GM12878 (cell line): ENCODE results near the gene DCTPP1. TPM values are rescaled to one million over a fixed set of nuclear protein-coding genes. Genes with fewer than 3 reads are reported as not detected.
A peak's percentile ranks its signal among the peaks of the same experiment; 100 is the strongest.

Experiments
- BACH1 ChIP-seq: fragments of 450-650 bp; IDR thresholded peaks from 2 replicates; pipeline ENCODE4 v1.6.1; 2017; ENCODE audit warnings: mild to moderate bottlenecking, borderline replicate concordance
- CHD2 ChIP-seq: IDR thresholded peaks from 2 replicates; pipeline ENCODE4 v1.6.1; 2011; ENCODE audit warnings: low read depth, low read length, improper control_type of control experiment, borderline replicate concordance
- CHD4 ChIP-seq: fragments of 200-600 bp; sonication (generic); IDR thresholded peaks from 2 replicates; pipeline ENCODE4 v1.6.1; 2016; ENCODE audit warnings: mild to moderate bottlenecking
- CUX1 ChIP-seq: IDR thresholded peaks from 2 replicates; pipeline ENCODE4 v1.6.1; 2012; ENCODE audit warnings: improper control_type of control experiment, low read depth, low read length; ENCODE audit not compliant: insufficient replicate concordance
- IRF4 ChIP-seq: IDR thresholded peaks from 2 replicates; pipeline ENCODE4 v1.6.1; 2011; ENCODE audit warnings: low read depth, low read length
- KDM1A ChIP-seq: fragments of 200-600 bp; sonication (generic); IDR thresholded peaks from 2 replicates; pipeline ENCODE4 v1.6.1; 2016; ENCODE audit warnings: borderline replicate concordance
- LARP7 ChIP-seq: fragments of 450-650 bp; IDR thresholded peaks from 2 replicates; pipeline ENCODE4 v1.6.1; 2017; ENCODE audit warnings: mild to moderate bottlenecking
- NR2C1 ChIP-seq: fragments of 450-650 bp; IDR thresholded peaks from 2 replicates; pipeline ENCODE4 v1.6.1; 2017; ENCODE audit warnings: antibody characterized with exemption, mild to moderate bottlenecking, moderate library complexity
- NR2F1 ChIP-seq: fragments of 450-650 bp; conservative IDR thresholded peaks from 2 replicates; pipeline ENCODE4 v1.6.1; 2017; ENCODE audit warnings: mild to moderate bottlenecking
- PML ChIP-seq: IDR thresholded peaks from 2 replicates; pipeline ENCODE4 v1.6.1; 2012; ENCODE audit warnings: low read length, inconsistent platforms
- RBBP5 ChIP-seq: fragments of 200-600 bp; sonication (generic); conservative IDR thresholded peaks from 2 replicates; pipeline ENCODE4 v1.6.1; 2016
- SMC3 ChIP-seq: IDR thresholded peaks from 2 replicates; pipeline ENCODE4 v1.6.1; 2011; ENCODE audit warnings: low read length, improper control_type of control experiment, borderline replicate concordance
- SREBF2 ChIP-seq: IDR thresholded peaks from 2 replicates; pipeline ENCODE4 v1.6.1; 2012; ENCODE audit warnings: mild to moderate bottlenecking, low read length
- SRF ChIP-seq, 2 experiments: IDR thresholded peaks; 2 replicates each; pipeline ENCODE4 v1.6.1; 2011; ENCODE audit warnings: low read depth in 2 of 2, low read length in 2 of 2, mild to moderate bottlenecking in 1 of 2, moderate library complexity in 1 of 2
- TAF1 ChIP-seq: IDR thresholded peaks from 2 replicates; pipeline ENCODE4 v1.6.1; 2011; ENCODE audit warnings: mild to moderate bottlenecking, low read depth, low read length, borderline replicate concordance
- TBL1XR1 ChIP-seq: IDR thresholded peaks from 2 replicates; pipeline ENCODE4 v1.6.1; 2012; ENCODE audit warnings: low read depth, low read length, improper control_type of control experiment
- TCF7 ChIP-seq: IDR thresholded peaks from 2 replicates; pipeline ENCODE4 v1.6.1; 2014; ENCODE audit warnings: antibody characterized with exemption, borderline replicate concordance
- ZBTB11 ChIP-seq: fragments of 450-650 bp; formaldehyde crosslinking; IDR thresholded peaks from 2 replicates; pipeline ENCODE4 v1.5.0; 2022; ENCODE audit warnings: mild to moderate bottlenecking, missing genetic modification characterization
- polyA plus RNA-seq, 11 experiments: library from polyadenylated mRNA; depleted of rRNA in 4 of 11; unstranded in 6 of 11; stranded (reverse) in 5 of 11; fragments of >200 nt; fragmentation: Nextera tagmentation in 4 of 11; fragmentation: Illumina TruSeq in 1 of 11; extraction: Ambion mirVana in 4 of 11; extraction: Trizol in 1 of 11; gene quantifications; 1 replicate in 1 of 11; 2 replicates in 10 of 11; pipeline versions ENCODE4 v1.2.1 to v1.2.3, GENCODE V29; 2011 to 2016; ENCODE audit warnings: inconsistent platforms in 2 of 11, missing spikeins in 2 of 11, low read depth in 1 of 11
- total RNA-seq, 4 experiments: library from RNA; depleted of rRNA in 3 of 4; stranded (reverse); fragments of >200 nt in 3 of 4; fragmentation: Illumina TruSeq in 1 of 4; extraction: Trizol in 1 of 4; gene quantifications; 2 replicates each; pipeline versions ENCODE4 v1.2.1 to v1.2.3, GENCODE V29; 2013 to 2021
- TF ChIP-seq, protein P1 (sequence below): fragments of 150-350 bp; IDR thresholded peaks from 2 replicates; pipeline ENCODE4 v1.6.1; 2016; ENCODE audit warnings: low read depth, low read length

DCTPP1 gene
- total and polyA plus RNA-seq, 10 of the 15 experiments (the other 5 are each of a cell fraction or from before 2014, with no cell fraction given) = 72.1 to 266 (median 157) TPM

DNA sequence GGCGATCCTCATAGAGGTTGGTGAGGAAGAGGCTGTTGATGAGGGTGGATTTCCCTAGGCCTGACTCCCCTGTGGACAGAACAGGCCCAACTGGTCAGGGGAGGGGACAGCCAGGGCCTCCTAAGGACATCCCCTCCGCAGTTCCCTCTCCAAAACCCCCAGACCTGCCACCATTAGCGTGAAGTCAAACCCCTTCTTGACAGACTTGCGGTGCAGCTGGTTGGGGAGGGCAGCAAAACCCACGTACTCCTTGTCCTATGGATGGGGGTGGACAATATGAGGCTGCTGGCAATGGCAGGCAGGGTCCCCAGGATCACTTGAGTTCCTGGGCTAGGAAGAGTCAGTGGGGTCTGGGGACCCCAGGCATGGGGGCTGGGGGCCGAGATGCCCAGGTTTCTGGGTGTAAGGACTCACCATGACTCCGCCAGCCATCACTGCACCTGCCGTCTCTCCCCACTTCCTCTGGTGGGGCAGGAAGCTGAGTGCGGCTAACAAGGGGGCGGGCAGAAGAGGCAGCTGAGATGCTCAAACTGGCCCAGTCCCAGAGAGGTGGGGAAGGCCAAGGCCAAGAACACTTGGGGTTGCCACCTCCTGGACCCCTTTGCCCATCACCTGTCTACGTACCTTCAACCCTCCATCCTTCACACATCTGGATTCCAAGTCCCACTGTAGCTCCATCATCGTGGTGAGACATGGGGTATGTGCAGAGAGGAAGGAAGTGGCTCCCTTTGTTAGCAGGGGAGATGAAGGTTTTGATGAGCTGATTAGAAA lies 47.5 kb downstream of the DCTPP1 start, which contains the start of gene SEPTIN1 (continued):
- TF ChIP-seq SREBF2 (no peak), KDM1A (no peak), NR2F1 (no peak), IRF4 (0 out of 2 replicates have a peak, but pooled peaks have one; percentile 9), SRF (IDR thresholded peaks at IDR 0.05; ENCODE audit: low read depth in 2 of 2, low read length in 2 of 2) (no peak), BACH1 (0 out of 2 replicates have a peak, but pooled peaks have one; percentile 11), TCF7 (no peak), PML (peak; percentile 84; the same call in 1 of the 2 replicates), CHD2 (no peak; the same call in 1 of the 2 replicates), NR2C1 (no peak), ZBTB11 (CRISPR knock-in tag) (no peak), CUX1 (no peak), LARP7 (0 out of 2 replicates have a peak, but pooled peaks have one; percentile 18), CHD4 (no peak), SMC3 (no peak), TBL1XR1 (no peak), RBBP5 (no peak), TAF1 (peak; percentile 51; the same call in 1 of the 2 replicates)
- TF ChIP-seq, protein P1, sequence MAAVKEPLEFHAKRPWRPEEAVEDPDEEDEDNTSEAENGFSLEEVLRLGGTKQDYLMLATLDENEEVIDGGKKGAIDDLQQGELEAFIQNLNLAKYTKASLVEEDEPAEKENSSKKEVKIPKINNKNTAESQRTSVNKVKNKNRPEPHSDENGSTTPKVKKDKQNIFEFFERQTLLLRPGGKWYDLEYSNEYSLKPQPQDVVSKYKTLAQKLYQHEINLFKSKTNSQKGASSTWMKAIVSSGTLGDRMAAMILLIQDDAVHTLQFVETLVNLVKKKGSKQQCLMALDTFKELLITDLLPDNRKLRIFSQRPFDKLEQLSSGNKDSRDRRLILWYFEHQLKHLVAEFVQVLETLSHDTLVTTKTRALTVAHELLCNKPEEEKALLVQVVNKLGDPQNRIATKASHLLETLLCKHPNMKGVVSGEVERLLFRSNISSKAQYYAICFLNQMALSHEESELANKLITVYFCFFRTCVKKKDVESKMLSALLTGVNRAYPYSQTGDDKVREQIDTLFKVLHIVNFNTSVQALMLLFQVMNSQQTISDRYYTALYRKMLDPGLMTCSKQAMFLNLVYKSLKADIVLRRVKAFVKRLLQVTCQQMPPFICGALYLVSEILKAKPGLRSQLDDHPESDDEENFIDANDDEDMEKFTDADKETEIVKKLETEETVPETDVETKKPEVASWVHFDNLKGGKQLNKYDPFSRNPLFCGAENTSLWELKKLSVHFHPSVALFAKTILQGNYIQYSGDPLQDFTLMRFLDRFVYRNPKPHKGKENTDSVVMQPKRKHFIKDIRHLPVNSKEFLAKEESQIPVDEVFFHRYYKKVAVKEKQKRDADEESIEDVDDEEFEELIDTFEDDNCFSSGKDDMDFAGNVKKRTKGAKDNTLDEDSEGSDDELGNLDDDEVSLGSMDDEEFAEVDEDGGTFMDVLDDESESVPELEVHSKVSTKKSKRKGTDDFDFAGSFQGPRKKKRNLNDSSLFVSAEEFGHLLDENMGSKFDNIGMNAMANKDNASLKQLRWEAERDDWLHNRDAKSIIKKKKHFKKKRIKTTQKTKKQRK = no peak
